Hindlimb muscle (tissue), 1 donor: ENCODE results near the gene NOTCH2. TPM values are rescaled to one million over a fixed set of nuclear protein-coding genes. Genes with fewer than 3 reads are reported as not detected.

Source experiments
- DNase-seq: peaks from one replicate; pipeline ENCODE4 v3.0.0-alpha.2; 2013
- polyA plus RNA-seq: library from polyadenylated mRNA; unstranded; fragments of 120-200 nt; gene quantifications from one replicate; pipeline ENCODE4 v1.2.1, GENCODE V29; 2013; ENCODE audit not compliant: insufficient read length

Gene NOTCH2
- polyA plus RNA-seq, 1 donor: 42.5 TPM

DNA sequence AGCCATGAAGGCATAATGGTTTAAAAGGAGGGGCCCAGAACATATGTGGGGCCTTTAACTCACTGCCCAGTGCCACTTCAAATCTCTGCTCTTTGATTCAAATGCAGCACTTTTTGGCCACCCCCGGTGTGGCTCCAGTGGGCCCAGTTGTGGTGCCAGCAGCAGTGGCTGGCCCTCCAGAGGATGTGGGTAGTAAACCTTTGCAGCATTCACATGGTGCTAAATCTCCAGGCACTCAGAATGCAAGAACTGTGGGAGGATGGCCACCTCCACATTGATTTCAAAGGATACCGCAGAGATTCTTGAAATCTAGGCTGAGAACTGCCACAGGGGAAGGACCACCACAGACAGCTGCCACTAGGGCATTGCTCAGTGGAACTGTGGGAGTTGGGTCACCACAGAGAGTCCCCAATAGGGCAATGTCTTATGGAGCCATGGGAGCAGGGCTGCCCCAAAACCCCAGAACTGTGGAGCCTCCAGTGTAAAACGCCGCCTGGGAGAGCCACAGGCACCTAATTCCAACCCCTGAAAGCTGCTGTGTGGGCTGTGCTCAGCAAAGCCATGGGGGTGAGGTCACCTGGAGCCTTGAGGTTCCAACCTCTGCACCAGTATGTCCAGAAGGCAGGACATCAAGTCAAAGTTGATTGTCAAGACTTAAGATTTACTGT lies 166.6 kb downstream of the NOTCH2 start:
- no peak for DNase-seq

DNA sequence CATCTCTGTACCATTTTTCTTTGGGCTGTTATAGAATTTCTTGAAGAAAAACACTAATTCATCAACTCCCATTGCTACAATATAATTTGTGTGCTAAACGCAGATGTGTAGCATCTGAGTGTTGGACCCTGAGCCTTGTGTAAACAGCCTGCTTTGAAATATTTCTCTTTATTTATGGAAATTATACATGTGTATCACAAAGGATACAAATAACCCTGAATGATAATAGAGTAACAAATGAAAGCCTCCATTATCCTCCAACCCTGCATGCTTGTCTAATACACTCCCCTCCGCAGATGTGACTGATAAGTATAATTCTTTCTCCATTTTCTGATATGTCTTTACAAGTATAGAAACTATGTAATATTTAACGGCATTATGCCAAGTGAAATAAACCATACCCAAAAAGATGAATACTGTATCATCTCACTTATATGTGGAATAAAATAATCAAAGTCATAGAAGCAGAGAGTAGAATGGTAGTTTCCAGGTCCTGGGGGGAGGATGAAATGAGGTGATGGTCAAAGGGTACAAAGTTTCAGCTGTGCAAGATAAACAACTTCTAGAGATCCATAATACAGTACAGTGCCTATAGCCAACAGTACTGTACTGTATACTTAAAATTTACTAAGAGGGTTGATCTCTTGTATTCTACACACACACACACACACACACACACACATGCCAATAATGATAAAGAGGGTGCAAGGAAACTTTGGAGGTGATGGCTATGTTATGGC lies 170.3 kb downstream of the NOTCH2 start:
- no peak for DNase-seq

DNA sequence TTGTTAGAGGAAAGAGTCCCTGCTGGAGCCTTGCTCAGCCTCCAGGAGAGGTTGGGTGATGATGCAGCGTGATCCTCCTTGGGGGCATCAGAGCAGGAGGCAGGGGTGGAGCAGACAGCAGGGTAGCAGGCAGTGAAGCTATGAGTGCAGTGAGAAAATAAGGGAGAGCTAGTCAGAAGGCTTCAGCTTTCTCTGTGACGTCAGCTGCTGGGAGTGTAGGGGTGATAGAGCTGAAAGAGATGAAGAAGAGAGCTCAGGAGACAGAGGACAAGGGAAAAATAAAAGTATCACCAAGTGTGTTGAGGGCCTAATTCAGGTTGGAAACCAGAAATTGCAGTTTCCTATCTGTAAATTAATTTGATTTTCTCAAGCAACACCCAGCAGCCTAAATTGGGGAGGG lies 170.9 kb downstream of the NOTCH2 start:
- DNase-seq: no peak

DNA sequence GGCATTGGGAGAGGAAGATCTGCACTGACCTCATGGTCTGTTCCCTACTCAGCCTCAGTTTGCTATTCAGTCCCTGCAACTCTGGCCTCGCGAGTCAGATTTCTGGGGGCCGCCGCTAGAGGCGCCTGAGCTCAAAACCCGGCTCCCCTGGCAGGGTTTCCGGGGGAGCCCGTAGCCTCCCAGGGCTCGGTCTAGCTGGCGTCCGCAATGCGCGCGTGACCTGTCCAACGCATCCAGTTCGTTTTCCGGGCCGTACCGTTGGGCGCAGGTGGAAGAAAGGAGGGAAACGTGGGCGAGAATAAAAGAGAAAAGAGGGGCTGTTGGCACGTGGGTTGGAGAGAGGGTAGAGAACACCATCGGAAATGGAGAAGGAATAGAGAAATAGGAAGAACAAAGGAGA lies 173.2 kb downstream of the NOTCH2 start, which contains the start of gene ADAM30:
TSS of gene ADAM30 (minus strand) at position 213 of the 400 bp plus-strand sequence. CDS start at position 34, 179 bp downstream.
- no peak for DNase-seq

DNA sequence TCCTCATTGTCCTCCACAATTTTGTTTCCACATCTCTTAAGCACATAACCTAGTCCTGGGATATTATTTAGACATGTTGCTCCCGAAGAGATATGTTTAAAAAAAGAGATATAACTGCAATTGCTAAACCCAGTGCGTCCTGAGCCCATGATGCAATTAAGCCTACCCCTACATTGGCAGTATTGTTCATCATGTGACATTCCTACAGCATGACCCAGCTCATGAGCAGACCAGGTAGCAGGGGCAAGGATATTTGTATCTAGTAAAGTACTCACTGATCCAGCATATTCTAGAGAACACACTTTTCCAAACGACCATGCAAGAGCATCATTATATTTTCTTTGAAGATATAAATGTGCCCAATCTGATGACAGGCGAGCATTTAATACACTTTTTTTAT lies 174.4 kb downstream of the NOTCH2 start:
- no peak for DNase-seq

DNA sequence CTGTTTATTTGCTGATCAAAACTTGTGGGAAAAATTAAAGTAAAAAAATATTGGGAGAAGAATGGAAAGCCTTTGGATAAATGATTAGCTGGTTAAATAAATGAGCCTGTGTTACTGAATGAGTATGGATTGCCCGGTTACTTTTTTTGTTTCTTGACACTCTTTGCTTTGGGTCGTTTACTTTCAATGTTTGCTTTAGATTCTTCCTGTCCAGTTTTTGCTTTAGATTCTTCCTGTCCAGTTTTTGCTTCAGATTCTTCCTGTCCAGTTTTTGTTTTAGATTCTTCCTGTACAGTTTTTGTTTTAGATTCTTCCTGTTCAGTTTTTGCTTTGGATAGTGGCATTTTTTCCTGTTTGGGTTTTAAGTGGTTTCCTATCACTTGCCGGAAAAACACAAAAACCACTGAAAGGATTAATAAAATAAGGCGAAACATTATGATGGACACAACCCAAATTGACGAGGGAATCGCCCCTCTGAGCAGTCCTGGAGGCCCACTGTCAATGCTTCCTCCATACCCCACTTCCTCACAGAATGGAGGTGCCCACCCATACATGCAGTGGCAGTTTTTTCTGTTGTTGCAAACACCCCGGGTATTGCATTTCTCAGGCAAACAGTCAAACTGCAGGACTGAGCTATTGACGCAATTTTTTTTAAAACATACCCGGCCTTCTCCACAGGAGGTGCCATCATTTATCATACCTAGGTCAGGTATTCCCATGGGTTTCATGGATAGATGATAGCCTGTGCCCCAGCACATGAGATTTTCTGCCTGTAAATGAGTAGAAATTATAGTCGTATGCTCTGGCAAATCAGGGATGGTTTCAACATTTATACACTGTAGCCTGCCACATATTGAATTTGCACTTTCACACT lies 175.4 kb downstream of the NOTCH2 start:
- no peak for DNase-seq

DNA sequence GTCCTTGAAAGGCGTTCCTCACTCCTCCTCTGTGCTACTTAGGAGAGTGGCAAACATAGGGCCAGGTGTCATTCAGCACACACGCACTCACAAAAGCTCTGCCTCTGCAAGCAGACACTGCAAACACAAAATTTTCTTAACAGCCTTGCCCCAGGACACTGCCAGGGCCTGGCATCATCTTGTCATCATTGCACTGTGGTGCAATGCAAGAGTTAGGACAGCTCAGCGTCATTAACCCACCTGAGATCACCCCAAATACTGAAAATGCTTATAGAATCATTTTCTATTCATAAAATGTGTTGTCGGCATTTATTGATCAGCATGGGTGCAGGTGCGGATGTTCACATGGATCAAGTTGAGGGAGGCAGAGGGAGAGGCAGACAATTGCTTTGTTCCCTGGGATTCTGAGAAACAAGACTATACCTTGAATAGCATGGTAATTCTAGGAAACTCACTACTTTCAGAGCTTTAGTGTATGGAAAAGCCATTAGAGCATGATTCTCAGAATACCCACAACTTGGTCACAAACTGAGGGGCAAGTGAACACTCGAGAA lies 176.1 kb downstream of the NOTCH2 start:
- DNase-seq: no peak

DNA sequence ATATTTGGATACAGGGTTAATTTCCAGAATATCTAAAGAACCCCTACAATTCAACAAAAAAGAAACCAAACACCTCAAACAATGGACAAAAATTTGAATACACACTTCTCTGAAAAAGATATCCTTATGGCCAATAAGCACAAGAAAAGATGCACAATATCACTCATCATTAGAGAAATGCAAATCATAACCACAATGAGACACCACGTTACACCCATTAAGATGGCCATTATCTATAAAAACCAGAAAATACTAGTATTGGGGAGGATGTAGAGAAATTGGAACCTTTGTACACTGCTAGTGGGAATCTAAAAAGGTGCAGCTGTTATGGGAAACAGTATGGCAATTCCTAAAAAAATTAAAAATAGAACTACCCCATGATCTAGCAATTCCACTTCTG lies 178.1 kb downstream of the NOTCH2 start:
- no peak for DNase-seq

DNA sequence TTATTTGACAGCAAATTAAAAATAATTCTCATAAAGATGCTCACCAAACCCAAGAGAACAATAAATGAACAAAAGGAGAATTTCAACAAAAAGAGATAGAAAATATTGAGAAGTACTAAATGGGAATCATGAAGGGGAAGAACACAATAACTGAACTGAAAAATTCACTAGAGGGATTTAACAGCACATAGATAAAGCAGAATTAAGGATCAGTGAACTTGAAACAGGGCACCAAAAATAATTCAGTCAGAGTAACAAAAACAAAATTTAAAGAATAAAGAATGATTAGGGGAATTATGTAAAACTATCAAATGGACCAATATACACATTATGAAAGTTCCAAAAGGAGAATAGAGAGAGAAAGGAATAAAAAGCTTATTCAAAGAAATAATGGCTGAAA lies 181.0 kb downstream of the NOTCH2 start:
- DNase-seq: no peak

DNA sequence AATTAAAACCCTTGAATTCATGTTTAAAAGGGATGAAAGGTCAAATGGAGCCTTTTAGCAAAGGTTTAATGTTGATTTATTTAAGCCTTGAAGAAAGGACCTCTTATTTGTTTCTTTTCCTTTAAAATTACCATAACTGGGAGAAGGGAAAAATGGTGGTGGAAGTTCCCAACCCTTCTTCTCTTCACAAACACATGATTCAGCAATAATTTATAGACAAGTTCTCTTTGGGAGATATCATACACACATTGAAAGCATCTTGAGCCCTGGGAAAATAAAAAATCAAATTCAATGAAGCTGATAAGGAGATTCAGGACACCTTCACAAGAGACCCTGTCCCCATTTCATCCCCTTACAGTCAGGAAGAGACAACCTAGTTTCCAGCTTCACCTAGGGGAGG lies 182.0 kb downstream of the NOTCH2 start:
- DNase-seq: no peak

DNA sequence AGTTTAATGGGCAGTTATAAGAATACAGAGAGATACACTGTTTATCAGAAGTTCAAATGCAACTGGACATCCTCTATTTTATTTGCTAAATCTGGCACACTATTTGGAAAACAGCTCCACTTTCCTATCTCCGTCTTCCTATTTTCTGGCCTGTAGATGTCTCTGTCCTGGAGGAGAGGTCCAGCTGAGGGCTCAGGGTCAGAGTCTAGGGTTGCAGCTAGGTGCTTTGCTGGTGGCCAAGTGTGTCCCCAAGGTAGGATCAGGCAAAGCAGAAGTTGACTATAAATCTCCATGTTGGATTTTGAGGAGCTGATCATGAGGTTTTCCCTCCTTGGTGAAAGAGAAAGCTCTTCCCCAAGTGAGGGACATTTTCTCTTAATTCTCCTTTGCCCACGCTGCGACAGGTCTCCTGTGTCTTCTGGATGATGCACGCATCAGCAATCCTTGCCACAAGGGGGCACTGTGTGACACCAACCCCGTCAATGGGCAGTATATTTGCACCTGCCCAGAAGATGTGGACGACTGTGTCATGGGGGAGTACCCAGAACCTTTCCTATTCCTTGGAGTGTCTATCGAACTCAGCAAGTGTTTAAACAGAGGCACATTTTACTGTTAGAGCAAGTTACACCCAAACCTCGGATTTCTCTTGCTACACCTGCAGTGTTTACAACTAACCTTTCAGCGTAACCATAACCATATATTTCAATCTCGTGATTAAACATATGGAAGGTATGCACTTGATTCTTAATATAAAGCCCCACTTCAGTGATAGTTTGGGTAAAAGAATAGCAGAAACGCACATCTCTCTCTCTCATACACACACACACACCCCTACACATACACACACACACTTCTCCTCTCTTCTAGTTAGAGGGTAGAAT lies 183.3 kb downstream of the NOTCH2 start:
- no peak for DNase-seq

DNA sequence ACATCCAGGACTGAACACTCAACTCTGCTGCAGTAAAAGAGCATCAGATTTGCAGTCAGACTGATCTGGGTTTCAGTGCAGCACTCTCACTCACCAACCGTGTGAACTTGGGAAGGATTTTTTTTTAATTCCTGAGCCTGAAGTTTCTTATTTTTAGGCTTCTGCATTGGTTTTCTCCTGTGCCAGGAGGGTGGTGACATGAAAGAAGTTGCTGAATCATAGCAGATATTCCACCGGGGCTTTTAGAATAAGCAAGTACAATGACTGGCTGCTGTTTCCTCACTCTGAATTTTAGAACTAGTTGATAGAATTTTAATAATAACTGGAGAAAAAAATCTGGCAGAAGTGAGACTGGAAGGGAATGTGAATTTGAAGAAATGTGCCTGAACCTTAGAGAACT lies 184.8 kb downstream of the NOTCH2 start:
- no peak for DNase-seq

DNA sequence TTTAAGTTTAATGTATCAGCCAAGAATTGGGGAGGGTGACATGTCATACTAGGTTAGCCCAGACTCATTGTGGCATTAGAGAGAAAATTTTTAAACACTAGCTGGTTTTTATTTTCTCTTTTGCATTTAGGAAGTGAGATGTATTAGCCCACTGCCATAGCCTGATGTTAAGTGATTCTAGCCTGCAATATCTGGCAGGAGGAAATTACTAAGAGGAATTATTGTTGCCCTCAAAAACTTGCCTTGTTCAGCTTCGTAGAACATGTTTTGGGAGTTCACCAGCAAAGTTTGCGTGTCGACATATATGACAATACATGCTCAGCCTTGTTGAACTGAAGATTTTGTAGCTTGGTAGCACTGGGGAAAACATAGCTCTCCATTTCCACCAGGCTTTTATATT lies 185.6 kb downstream of the NOTCH2 start:
- DNase-seq: no peak

DNA sequence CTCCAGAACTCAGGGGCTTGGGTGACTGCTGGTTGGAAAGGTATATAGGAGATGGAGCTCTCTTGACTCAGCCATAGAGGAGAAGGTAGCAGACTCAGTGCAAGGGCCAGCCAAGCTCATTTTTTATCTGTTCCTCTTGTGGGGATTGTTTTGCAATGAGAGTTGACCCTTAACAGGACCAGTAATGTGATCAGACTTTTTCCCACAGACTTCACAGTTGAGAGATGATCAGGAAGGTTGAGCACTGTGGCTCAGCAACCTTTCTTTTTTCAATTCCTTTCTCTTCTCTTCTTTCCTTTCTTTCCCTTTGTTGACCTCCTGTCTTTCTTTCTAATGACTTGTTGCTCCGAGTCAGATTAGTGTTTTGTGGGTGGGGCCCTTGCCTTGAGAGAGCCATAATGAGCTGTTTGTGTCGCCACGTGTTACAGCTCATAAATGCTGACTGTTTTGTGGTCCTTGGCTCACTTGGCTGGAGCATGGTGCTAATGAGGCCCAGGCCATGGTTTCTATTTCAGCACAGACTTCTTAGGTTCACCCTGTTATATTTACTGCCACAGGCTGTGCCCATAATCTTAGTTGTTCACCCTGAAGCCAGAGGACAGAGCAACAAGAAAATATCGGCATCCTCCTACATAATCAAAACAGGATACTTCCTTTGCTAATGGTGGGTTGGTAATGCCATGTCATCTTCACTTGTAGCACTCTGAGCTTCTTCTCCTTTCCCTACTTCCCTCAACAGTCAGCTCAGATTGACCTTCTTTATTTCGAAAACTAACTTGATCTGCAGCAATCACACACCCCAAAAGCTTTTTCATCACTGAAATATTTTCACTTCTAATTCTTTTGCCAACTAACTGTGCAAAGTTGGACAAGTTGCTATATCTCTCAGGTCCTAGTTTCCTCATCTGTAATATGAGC lies 187.1 kb downstream of the NOTCH2 start:
- no peak for DNase-seq

DNA sequence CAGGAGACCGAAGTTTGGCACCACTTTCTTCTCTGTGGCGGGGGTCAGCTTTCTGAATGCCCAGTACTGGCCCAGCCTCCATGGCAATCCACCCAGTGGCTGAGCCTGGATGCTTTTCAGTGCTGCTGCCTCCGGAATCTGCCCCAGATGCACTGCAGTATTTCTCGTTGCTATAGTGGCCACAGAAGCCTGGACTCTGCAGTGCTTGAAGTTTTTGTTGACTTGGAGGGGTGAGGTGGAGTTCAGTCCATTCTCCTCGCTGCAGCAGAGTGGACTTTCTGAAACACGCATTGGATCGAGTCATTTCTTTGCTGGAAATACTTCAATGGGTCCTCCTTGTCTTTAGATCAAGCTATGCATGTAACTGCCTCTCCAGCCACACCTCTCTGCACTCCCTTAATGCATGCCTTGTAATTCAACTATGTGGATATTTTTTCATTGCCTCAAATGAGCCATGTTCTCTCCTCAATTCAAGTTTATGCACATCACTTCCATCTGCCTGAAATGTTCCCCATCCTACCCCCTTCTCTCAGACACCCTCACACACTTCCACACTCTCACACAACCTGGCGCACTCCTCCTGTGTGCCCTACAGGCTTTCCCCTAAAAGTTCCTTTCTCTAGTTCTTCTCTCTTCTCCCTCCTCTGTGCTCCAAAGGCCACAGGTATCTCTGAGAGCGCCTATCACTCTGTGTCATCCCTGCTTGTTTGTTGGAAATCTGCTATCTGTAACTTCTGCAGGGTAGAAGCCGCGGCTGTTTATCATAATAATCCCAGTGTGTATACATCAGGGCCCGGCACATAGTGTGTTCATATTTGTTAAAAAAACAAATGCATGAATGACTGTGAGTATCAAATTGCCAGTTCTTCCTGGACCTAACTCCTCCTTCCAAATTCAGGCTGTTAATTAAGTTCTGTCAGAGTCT lies 189.7 kb downstream of the NOTCH2 start:
- DNase-seq: no peak

DNA sequence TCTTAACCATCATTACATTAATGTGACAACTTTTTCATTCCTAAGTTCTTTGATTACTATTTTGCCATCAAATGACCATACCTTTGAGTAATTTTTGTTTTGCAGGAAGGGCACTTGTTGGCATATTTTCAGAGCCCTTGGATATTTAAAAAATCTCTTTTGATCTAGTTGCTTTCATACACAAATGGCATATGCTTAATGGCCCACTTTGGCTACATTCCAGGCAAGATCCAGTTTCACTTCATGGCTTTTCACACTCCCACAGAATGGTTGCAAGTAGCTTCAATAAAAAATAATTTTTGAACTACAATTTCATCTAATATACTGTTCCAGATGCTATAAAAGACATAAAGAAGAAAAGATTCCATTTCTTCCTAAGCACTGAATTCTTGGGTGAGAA lies 191.3 kb downstream of the NOTCH2 start:
- no peak for DNase-seq

DNA sequence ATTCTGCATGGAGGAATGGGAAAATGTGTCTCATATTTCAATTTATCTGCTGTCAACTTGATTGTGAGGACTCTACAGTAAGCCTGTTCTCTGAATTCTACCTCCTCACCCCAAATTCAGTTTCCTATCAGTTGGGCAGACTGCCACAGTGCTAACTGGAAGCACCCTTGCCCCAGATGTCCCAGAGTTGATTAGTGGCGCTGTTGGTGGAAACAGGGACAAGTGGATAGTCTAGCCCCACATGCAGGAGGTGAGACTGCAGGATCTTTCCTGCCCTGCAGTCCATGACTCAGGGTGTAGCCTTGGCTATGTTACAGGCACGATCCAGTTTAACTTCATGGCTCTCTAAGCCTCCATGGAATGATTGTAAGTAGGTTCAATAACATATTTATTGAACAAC lies 195.3 kb downstream of the NOTCH2 start:
- no peak for DNase-seq

DNA sequence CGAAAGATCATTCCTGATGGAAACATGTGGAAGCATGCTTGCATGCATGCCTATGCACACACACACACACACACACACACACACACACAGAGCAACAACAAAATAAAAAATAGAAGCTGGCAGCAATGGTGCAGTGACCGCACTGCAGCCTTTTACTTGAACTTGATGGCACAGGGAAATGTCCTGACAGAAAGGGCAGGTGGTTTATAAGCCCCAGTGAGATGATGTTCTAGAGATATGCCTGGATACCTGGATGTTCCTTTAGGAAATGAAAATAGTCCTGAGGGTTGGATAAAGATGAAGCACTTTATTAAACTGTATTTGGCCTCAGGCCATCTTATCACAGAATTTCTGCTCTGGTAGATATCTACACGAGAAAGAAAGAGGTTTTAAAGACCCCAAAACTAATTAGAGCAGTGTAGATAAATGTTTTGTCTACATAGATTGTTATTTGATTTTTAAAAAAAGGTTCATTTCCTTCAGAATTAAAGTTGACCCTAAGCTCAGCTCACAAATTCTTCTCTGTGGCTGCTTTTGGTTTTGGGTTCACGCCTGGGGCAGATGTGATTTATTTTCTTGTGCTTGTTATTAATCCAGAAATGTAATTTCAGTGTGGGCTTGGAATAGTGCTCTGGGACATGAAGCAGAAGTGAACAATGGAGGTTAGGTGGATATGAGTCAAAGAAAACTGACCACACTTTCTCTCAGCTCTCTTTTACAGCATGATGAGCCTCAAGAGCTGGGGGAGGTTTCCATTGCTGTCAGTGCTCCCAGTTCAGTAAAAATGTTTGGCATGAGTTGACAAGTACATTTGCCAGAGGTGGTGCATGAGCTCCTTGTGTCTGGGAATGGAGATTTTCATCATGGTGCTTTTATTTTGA lies 196.1 kb downstream of the NOTCH2 start:
- DNase-seq: peak; percentile 72

DNA sequence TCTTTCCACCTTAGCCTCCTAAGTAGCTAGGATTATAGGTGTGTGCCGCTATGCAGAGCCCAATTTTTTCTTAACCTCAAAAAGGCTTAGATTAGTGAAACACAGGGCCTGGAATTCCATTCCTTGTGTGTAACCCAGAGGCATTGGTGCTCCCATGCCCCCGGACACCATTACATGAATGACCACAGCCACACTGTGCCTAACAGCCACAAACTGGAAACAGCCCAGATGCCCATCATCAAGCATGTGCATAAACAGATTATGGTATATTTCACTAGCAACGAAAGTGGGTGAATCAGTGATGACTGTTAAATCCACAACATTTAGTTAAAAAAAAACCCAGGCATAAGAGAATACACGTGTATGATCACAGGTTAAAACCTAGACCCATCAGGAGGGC lies 197.6 kb downstream of the NOTCH2 start:
- DNase-seq: no peak
